Astrocyte of the cerebellum (primary cell): ENCODE results near the gene TM9SF1.

Experiments
- DNase-seq: peaks from one replicate; pipeline ENCODE4 v3.0.0-alpha.2; 2011; ENCODE audit warnings: low read depth
- H3K4me3 ChIP-seq: 2 replicates; pipeline ENCODE4 v1.5.1; 2011; ENCODE audit warnings: mild to moderate bottlenecking, low read depth, low read length, moderate library complexity
- CTCF ChIP-seq: IDR thresholded peaks from 2 replicates; pipeline ENCODE4 v1.5.1; 2012; ENCODE audit warnings: low read length, low read depth, moderate library complexity, mild to moderate bottlenecking; ENCODE audit errors: missing control alignments
- in situ Hi-C: cut with HindIII; loops from 2 replicates; pipeline ENCODE4 v1.10.0; 2017; ENCODE audit warnings: low sequenced_read_pairs

The TM9SF1 gene

GRCh38 chr14:24146978-24147760 is 48.1 kb downstream of the TM9SF1 start, which contains the start of gene RNF31:
Gene RNF31 (plus strand): TSS chr14:24147498. CDS start chr14:24147699, 201 bp downstream.
- TF ChIP-seq CTCF = no peak
- peak within 1 kb of the TSS; percentile 87 for H3K4me3 ChIP-seq
- in situ Hi-C loops = no loop called here
- peak; percentile 98 for DNase-seq

GRCh38 chr14:24146453-24146977 is 48.7 kb downstream of the TM9SF1 start, which contains the start of gene PSME2:
Gene PSME2 (minus strand): TSS chr14:24146610. CDS start chr14:24146581, 29 bp downstream.
- peak; percentile 91 for DNase-seq
- TF ChIP-seq CTCF = no peak
- H3K4me3 ChIP-seq = peak within 1 kb of the TSS; percentile 87
- in situ Hi-C loops = no loop called here

- peak overlapping the region; percentile 87 for H3K4me3 ChIP-seq
- in situ Hi-C loops = no loop called here
- no peak for DNase-seq
- TF ChIP-seq CTCF = no peak
These were observed 49.4 kb downstream of the TM9SF1 start for GRCh38 chr14:24145690-24146452.

GRCh38 chr14:24145219-24145618 is 50.0 kb downstream of the TM9SF1 start:
- H3K4me3 ChIP-seq = peak overlapping the region; percentile 87
- in situ Hi-C loops = no loop called here
- DNase-seq = no peak
- TF ChIP-seq CTCF = no peak

GRCh38 chr14:24144451-24144850 is 50.8 kb downstream of the TM9SF1 start:
- DNase-seq = no peak
- H3K4me3 ChIP-seq = no peak overlapping the region
- in situ Hi-C loops = no loop called here
- no peak for TF ChIP-seq CTCF

GRCh38 chr14:24143511-24143910 is 51.7 kb downstream of the TM9SF1 start:
- TF ChIP-seq CTCF = no peak
- in situ Hi-C loops = no loop called here
- no peak for DNase-seq
- H3K4me3 ChIP-seq = no peak overlapping the region
